HG03095 (cell line): ENCODE results near the gene ASAP2.

Source experiments
- ATAC-seq: cut with Tn5 transposase; IDR thresholded peaks from one replicate; pipeline ENCODE4 v1.9.1; 2021; ENCODE audit warnings: moderate library complexity; ENCODE audit not compliant: unreplicated experiment

ASAP2 gene

DNA sequence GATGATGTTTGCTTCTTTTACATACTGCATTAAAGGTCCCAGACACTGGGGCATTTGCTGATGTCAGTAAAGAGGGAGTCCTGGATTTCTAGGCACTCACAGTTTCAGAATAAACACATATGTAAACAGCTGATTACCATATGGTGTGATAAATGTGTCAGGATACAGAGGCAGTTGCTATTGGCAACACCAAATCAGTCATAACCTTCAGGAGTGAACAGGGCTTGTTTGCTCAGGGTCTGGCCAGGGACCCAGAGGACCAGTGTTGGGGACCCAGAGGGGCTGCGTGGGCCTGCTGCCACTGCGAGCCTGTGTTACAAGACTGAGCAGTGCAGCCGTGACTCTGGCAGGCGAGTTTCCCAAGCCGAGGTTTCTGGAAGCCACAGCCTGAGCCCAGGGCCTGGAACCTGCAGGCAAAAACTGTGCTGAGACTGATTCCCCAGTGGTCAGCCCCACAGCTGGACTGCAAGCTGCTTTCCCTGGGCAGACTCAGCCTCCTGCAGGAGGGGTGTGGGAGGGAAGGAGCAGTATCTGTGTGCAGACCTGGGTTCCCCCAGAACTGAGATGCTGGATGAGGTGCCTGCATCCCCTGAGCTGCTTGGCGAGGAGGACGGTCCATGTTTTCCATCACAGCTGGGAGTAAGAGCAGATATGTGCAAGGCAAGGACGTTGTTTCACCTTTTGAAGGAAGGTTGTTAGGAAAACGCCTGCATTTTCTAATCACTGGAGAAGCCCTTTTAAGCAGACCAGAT is 23.6 kb downstream of the ASAP2 start:
- no peak for ATAC-seq

DNA sequence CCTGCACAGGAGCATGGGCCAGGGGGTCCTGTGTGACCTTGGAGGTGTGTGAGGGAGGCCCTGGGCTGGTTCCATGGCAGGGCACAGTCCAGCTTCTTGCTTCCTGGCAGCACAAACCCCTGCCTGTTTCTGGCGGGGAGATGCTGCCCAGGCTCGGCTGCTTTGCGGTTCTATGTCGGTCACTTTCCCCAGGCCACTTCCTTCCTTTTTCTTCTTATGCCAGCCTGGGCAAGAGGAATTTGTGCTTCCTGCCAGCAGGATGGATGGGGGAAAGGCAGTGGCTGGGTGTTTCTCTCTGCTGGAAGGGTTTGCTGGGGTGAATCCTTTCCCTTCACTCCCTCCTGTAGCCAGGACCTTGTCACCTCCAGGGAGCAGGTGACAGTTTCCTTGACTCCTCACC is 24.3 kb downstream of the ASAP2 start:
- no peak for ATAC-seq

DNA sequence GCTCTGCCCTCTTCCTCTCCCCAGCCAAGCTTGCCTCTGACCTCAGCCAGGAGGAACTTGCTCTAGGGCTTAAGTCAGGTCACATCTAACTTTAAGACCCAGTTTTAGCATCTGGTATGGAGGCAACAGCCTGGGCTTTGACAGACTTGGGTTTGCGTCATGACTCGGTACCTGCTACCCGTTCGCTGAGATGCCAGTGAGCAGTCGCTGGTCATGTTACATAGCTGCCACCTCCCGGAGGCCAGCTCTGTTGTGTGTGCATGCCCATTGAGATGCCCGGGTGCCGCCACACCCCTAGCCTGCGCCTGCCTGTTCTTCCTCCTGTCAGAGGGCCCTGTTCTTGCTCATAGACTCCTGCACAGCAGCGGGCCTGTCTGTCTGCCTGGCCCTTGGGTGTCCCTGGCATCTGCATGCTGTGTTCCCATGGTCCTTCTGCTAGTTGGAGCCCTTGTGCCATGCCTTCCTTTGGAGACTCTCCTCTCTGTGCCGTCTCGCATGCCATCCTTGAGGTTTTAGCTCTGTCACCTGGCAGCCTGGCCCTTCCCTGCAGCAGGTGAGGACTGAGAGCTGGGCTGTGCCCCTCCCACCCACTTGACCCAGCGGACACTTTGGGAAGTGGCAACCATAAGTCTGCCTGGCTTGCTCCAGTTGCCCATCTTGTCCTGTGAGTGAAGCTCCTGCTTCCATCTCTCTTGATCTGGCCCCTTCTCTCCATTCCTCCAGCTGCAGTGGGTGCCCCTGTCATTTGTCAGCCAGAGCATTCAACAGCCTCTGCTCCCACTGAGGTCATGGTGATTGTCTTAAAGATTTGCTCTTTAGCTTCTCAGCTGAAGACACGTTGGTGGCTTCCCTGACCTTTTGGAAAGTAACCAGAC is 24.9 kb downstream of the ASAP2 start:
- ATAC-seq, result no peak

GRCh38 chr2:9232166-9232479 is 25.5 kb downstream of the ASAP2 start:
- no peak for ATAC-seq

GRCh38 chr2:9232886-9233285 is 26.3 kb downstream of the ASAP2 start:
- ATAC-seq, result no peak

DNA sequence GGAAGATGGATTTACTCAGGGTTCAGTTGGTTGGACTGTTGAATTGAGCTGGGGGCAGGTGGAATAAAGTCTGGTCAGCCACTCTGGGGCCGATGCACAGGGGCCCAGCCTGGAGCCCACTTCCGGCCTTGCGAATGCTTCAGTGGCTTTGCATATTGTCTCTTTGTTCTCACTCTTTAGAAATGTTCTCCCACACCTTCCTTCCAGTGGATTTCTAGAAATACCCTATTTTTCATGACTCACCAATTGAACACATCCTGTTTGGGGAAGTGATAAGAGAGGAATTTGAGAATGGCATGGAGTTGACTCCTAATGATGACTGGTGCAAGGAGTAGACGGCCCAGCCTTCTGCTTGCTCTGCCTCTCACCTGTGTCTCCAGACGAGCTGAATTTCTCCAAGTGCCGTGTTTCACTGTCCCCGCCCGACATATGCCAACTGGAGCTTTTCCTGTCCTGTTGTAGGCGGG is 28.1 kb downstream of the ASAP2 start:
- ATAC-seq, result no peak

- no peak for ATAC-seq
Observed at GRCh38 chr2:9235147-9236044, 28.8 kb downstream of the ASAP2 start.

- ATAC-seq, result no peak
Observed at GRCh38 chr2:9236045-9236344, 29.4 kb downstream of the ASAP2 start.

GRCh38 chr2:9236867-9237266 is 30.3 kb downstream of the ASAP2 start:
- ATAC-seq, result no peak

- ATAC-seq, result no peak
Observed at GRCh38 chr2:9237831-9238230, 31.2 kb downstream of the ASAP2 start.

GRCh38 chr2:9238591-9239326 is 32.1 kb downstream of the ASAP2 start:
- no peak for ATAC-seq

- ATAC-seq, result no peak
Observed at GRCh38 chr2:9239616-9240015, 33.0 kb downstream of the ASAP2 start.

- ATAC-seq, result no peak
Observed at GRCh38 chr2:9240745-9241144, 34.1 kb downstream of the ASAP2 start.

DNA sequence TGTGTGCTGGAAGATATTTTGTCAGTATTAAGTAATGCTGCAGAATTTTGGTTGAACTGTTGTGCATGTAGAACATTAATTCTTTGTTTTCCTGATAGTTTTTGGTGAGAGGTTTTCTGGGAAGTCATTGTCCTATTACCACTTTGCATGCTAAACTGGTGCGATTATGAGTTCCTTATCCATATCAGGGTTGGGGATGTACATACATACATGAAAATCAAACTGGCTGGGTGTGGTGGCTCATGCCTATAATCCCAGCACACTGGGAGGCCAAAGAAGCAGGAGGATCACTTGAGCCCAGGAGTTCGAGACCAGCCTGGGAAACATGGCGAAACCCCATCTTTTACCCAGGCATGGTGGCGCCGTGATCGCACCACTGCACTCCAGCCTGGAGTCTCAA is 34.6 kb downstream of the ASAP2 start:
- no peak for ATAC-seq

DNA sequence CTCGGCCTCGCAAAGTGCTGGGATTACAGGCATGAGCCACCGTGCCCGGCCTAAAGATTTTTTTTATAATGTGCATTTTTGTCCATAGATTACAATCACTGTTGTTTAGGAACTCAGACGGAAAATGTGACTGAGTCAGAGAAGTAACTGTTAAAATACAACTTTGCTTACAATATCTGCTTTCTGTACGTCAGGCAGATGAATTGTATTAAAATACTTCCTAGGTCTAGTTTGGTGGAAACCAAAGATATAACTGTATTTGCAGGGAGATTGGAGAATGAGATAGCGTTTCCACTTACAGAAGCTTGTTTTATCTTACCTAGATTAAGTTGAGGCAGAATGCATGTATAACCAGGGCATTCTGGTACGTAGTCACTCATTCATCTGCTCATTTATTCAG is 36.7 kb downstream of the ASAP2 start:
- no peak for ATAC-seq

GRCh38 chr2:9244985-9245544 is 38.5 kb downstream of the ASAP2 start:
- no peak for ATAC-seq

GRCh38 chr2:9247177-9247576 is 40.6 kb downstream of the ASAP2 start:
- no peak for ATAC-seq

DNA sequence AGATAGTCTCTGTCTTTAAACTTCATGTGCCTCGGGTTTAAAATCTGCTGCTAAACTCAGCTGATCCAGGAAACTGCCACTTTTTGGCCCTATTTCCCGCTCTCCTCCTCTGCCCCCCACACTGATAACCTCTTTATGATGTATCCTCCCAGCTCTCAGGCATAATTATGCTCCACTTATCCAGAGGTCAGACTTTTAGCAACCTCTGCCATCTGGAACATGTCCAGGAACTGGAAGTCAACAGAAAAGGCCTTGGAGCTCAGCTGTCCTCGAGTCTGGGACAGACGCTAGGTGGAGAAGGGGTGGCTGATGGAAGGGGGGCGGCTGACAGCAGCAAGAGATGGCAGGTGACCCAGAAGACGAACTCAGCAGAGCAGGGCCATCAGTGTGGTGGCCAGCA is 41.2 kb downstream of the ASAP2 start:
- no peak for ATAC-seq

- no peak for ATAC-seq
Observed at GRCh38 chr2:9248363-9248762, 41.8 kb downstream of the ASAP2 start.

- no peak for ATAC-seq
Observed at GRCh38 chr2:9249020-9249800, 42.6 kb downstream of the ASAP2 start.
